Measurements from ENCODE around the gene APOL3. TPM values are rescaled to one million over a fixed set of nuclear protein-coding genes. Genes with fewer than 3 reads are reported as not detected.
A peak's percentile ranks its signal among the peaks of the same experiment; 100 is the strongest.
"Not testable (repeated sequence)": the region's sequence is repeated elsewhere in the genome, so short reads cannot be mapped to it uniquely, and the experiment has no call there.

Gene APOL3, protein sequence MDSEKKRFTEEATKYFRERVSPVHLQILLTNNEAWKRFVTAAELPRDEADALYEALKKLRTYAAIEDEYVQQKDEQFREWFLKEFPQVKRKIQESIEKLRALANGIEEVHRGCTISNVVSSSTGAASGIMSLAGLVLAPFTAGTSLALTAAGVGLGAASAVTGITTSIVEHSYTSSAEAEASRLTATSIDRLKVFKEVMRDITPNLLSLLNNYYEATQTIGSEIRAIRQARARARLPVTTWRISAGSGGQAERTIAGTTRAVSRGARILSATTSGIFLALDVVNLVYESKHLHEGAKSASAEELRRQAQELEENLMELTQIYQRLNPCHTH
- total RNA-seq: 10 to 100 TPM in 2 of 8 experiments, 1 to 10 TPM in 3, under 1 TPM in 2, not detected in 1; 0.09 to 31.4 (median 2.5) TPM

DNA sequence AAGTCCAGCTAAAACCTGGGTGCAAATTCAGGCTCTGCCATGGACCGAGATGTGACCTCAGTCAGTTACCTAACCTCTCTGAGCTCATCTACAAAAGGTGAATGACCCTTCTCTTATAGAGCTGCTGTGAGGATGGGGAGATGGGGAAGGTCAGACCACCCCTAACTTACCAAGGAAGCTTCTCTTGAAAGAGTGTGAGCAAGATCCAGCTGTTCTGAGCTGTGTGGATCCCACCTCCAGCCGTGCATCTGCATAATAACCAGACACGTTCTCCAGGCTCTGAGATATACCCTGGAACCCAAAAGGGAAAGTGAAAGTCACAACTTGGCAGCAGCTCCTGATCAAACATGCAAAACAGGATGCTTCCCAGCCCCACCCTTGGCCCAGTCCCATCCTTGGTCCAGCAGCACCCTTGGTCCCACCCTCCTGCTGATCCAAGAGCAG, at the start of gene APOL3:
Gene APOL3 (minus strand): TSS at position 257 of the 444 bp plus-strand sequence. CDS start 11,700 bp downstream, outside the sequence.
- ATAC-seq (replicated peaks in 6 of 8): peak in 3 of 8 experiments; percentile 69 to 84 (median 76)
- 0 to 100% (median 67%) methylated on average over 1 to 2 of the region's 3 CpGs; no CpG with 5 or more reads in 7 of the 10 experiments for WGBS, 10 experiments
- Histone ChIP-seq H3K27ac (no peak within 1 kb of the TSS), H3K4me3 (no peak within 1 kb of the TSS), H3K4me1 (replicated peaks in 1 of 2) (peaks cover 0 to 7% of the 10 kb centered on the region in 2 donors)
- in situ Hi-C loops (cut with MboI; ENCODE audit: low pct_unique_long_range_greater_than_20kb in 2 of 9, low sequenced_read_pairs in 9 of 9, unreplicated experiment in 9 of 9): no loop called here

DNA sequence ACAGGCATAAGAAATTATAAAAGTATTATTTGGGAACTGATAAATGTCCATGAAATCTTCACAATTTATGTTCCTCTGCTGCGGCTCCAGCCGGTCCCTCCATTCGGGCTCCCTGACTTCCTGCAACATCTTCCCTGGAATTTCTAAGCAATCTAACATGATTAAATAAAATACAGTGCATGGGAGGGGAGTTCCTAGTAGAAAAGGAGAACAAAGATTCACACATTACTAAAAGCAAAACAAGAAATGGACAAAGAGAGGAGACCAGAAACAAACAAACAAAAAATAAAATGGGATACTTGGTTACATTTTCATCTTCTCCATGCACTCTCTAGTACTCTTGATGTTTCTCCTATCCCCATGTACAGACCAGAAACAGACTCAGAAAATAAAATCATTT, 49.7 kb upstream of the APOL3 start:
- in situ Hi-C loops (cut with MboI; ENCODE audit: low pct_unique_long_range_greater_than_20kb in 2 of 9, low sequenced_read_pairs in 9 of 9, unreplicated experiment in 9 of 9): no loop called here
- ATAC-seq (replicated peaks in 6 of 8): no peak
- WGBS, 10 experiments: 40 to 100% (median 95%) methylated on average over 1 to 3 of the region's 3 CpGs; no CpG with 5 or more reads in 2 of the 10 experiments
- H3K27ac ChIP-seq: no peak overlapping the region
- no peaks in the 10 kb centered on the region for H3K4me1 ChIP-seq (replicated peaks in 1 of 2)
- H3K4me3 ChIP-seq: no peak overlapping the region

DNA sequence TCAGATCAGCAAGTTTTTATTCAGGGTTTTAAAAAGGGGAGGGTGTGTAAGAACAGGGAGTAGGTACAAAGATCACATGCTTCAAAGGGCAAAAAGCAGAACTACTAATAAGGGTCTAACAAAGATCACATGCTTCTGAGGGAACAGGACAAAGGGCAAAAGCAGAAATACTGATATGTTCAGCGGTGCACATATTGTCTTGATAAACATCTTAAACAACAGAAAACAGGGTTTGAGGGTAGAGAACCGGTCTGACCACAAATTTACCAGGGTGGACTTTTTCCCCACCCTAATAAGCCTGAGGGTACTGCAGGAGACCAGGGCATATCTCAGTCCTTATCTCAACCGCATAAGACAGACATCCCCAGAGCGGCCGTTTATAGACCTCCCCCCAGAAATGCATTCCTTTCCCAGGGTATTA, 48.9 kb upstream of the APOL3 start:
- ATAC-seq (replicated peaks in 6 of 8); H3K4me3 ChIP-seq; H3K27ac ChIP-seq; H3K4me1 ChIP-seq (replicated peaks in 1 of 2); in situ Hi-C loops (cut with MboI; ENCODE audit: low pct_unique_long_range_greater_than_20kb in 2 of 9, low sequenced_read_pairs in 9 of 9, unreplicated experiment in 9 of 9): not testable (repeated sequence)
- WGBS, 10 experiments: 83 to 100% (median 100%) methylated on average over 1 to 4 of the region's 5 CpGs; no CpG with 5 or more reads in 3 of the 10 experiments

DNA sequence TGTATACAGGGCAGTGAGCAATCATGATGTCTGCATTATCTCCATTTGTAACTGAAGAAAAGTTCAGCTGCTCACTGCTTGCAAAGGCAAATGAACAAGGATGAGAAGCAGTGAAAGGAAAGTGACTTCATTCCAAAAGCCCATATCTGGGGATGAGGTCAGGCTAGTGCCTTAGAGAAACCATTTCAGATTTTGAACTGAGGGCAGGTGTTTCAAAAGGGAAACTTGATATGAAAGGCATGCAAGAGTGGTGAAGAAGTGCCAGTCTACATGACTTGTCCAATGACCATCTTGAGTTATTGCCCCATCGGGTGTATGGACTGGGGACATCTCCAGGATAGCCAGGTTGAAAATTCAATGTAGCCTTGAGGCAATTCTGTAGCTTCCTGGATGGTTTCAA, 48.4 kb upstream of the APOL3 start:
- Histone ChIP-seq H3K4me3 (no peak overlapping the region), H3K4me1 (replicated peaks in 1 of 2) (no peaks in the 10 kb centered on the region), H3K27ac (no peak overlapping the region)
- 80 to 100% (median 83%) methylated on average over 1 of the region's 1 CpG; no CpG with 5 or more reads in 5 of the 10 experiments for WGBS, 10 experiments
- in situ Hi-C loops (cut with MboI; ENCODE audit: low pct_unique_long_range_greater_than_20kb in 2 of 9, low sequenced_read_pairs in 9 of 9, unreplicated experiment in 9 of 9): no loop called here
- ATAC-seq (replicated peaks in 6 of 8): no peak

DNA sequence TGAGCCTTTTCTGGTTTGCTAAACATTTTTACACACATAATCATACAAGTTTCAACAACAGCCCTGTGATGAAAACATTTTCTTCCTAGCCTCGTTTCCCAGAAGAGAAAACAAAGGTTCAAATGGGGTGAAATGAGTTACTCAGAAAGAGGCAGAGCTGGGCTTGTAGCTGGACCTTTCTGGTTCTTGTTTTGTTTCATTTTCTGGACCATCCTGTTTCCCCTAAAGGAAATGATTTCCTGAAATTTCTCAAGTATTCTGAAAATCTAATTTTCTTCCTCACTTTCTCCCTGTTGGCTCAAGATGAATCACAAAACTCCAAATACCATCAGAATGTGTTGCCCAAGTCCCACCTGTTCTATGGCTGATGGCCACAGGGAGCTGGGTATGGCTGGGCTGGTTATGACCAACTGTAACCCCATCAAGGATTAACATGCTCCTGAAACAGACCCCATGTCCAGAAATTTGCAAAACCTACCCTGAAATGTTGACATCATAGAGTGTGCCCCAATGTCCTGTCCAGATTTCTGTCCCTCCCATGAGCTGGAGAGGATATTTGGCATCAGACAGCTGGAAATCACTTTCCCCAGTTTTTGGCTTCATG, 47.7 kb upstream of the APOL3 start:
- WGBS, 10 experiments: 0 to 67% (median 23%) methylated on average over 1 of the region's 1 CpG; no CpG with 5 or more reads in 4 of the 10 experiments
- no peak for ATAC-seq (replicated peaks in 6 of 8)

DNA sequence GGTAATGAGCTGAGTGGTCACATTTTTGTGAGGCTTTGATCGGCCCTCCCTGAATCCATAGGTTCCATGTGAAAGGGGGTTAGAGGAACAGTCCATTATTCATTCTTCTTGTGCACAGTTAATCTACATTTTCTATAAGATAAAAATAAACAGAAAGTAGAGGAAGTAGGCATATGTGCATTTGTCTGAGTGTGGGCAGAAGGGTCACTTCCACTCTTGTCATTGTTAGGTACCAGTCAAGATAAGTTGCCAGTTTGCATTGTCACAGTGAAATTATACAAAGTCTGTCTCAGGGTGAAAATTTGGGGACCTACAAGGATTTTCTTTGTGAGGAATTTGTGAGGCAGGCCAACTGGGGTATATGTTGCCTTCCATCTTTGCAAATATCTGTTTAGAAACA, 45.7 kb upstream of the APOL3 start:
- WGBS, 10 experiments: 40 to 100% (median 92%) methylated on average over 1 of the region's 1 CpG; no CpG with 5 or more reads in 4 of the 10 experiments
- Histone ChIP-seq H3K27ac (no peak overlapping the region), H3K4me3 (no peak overlapping the region), H3K4me1 (replicated peaks in 1 of 2) (peaks cover 7 to 19% of the 10 kb centered on the region in 2 donors)
- ATAC-seq (replicated peaks in 6 of 8): no peak
- in situ Hi-C loops (cut with MboI; ENCODE audit: low pct_unique_long_range_greater_than_20kb in 2 of 9, low sequenced_read_pairs in 9 of 9, unreplicated experiment in 9 of 9): no loop called here

More for the DNA sequence above, 47.7 kb upstream of the APOL3 start:
- H3K27ac ChIP-seq: no peak overlapping the region
- in situ Hi-C loops (cut with MboI; ENCODE audit: low pct_unique_long_range_greater_than_20kb in 2 of 9, low sequenced_read_pairs in 9 of 9, unreplicated experiment in 9 of 9): no loop called here
- H3K4me1 ChIP-seq (replicated peaks in 1 of 2): no peaks in the 10 kb centered on the region
- no peak overlapping the region for H3K4me3 ChIP-seq

DNA sequence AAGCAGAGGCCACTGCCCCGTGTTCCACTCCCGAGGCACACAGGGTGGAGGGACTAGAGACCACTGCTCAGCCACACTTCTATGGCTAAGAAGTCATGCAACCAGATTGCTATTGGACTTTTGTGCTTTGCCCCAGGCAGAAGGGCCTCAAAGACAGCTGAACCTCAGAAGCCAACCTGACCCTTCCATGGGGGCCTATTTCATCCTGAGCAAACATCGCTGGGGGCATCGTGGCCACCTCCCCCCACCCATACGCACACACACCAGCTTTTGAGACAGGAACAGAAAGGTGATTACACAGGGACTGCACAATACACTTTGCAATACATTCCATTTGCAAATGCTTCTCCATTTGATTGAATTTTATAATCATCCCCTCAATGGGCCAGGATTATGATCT, 45.0 kb upstream of the APOL3 start:
- ATAC-seq (replicated peaks in 6 of 8); H3K27ac ChIP-seq; in situ Hi-C loops (cut with MboI; ENCODE audit: low pct_unique_long_range_greater_than_20kb in 2 of 9, low sequenced_read_pairs in 9 of 9, unreplicated experiment in 9 of 9): not testable (repeated sequence)

DNA sequence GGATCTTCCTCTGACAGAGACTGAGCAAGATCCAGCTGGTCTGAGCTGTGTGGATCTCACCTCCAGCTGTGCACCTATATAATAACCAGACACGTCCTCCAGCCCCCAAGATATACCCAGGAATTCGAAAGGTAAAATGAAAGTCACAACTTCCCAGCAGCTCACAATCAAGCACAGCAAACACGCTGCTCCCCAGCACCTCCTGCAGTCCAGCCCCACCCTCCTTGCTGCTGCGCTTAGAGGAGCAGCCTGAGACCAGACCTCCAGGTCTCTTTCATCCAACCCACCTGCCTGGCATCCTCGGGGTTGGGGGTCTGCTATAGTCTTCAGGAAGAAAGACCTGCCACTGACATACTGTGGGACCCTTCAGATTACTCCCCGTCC, 44.1 kb upstream of the APOL3 start:
- Histone ChIP-seq H3K27ac (no peak overlapping the region), H3K4me1 (replicated peaks in 1 of 2) (peaks cover 7 to 19% of the 10 kb centered on the region in 2 donors), H3K4me3 (no peak overlapping the region)
- 45 to 68% (median 63%) methylated on average over 1 to 5 of the region's 6 CpGs; no CpG with 5 or more reads in 4 of the 10 experiments for WGBS, 10 experiments
- in situ Hi-C loops (cut with MboI; ENCODE audit: low pct_unique_long_range_greater_than_20kb in 2 of 9, low sequenced_read_pairs in 9 of 9, unreplicated experiment in 9 of 9): no loop called here
- no peak for ATAC-seq (replicated peaks in 6 of 8)

More for the DNA sequence above, 45.0 kb upstream of the APOL3 start:
- H3K4me1 ChIP-seq (replicated peaks in 1 of 2): peaks cover 7 to 19% of the 10 kb centered on the region in 2 donors
- H3K4me3 ChIP-seq: not testable (repeated sequence)
- 47 to 80% (median 79%) methylated on average over 1 to 3 of the region's 5 CpGs; no CpG with 5 or more reads in 5 of the 10 experiments for WGBS, 10 experiments

DNA sequence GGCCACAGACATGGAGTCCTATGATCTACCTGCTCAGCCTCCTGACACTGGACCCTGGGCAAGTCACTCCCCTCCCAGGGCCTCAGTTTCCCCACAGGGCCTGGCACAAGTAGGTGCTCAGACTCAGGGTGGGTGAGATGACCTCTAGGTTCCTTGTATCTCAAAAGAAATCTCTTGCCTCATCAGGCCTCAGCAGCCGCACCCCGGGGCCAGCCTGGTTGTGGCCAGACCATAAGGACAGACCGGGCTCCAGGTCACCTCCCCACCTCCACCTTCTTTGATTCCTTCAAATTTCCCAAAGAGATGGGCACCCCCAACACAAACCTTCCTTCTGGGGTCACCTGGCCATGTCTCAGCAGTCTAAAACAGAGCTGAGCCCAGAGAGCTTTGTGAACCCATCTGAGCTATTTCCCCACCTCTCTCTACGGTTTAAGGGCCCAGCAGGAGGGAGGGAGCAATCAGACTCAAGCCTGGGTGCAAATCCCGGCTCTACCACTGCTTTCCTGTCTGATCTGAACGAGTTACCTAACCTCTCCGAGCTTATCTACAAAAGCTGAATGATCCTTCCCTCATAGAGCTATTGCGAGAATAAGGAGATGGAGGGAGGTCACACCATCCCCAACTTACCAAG, 43.6 kb upstream of the APOL3 start:
- Histone ChIP-seq H3K27ac (no peak overlapping the region), H3K4me3 (no peak overlapping the region), H3K4me1 (replicated peaks in 1 of 2) (peaks cover 7 to 19% of the 10 kb centered on the region in 2 donors)
- 58 to 100% (median 70%) methylated on average over 1 to 7 of the region's 8 CpGs; no CpG with 5 or more reads in 3 of the 10 experiments for WGBS, 10 experiments
- in situ Hi-C loops (cut with MboI; ENCODE audit: low pct_unique_long_range_greater_than_20kb in 2 of 9, low sequenced_read_pairs in 9 of 9, unreplicated experiment in 9 of 9): no loop called here
- no peak for ATAC-seq (replicated peaks in 6 of 8)

DNA sequence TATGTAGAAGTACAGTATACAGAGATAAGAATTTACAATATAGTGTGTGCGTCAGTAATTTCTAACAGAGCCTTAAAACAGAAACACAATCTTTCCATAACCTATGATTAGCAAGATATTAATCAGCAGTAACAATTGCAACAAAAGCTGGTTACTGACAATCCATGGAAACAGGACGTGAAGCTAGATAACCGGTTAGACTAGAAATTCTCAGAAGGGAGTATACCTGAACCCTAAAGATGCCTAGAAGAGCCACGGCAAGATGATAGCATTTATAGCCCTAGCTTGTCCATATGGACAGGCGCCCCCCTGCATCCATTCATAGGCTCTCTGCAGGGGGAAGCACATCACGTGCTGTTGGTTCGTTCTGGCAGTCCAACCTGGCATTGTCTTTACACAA, 42.9 kb upstream of the APOL3 start:
- H3K4me3 ChIP-seq; ATAC-seq (replicated peaks in 6 of 8); in situ Hi-C loops (cut with MboI; ENCODE audit: low pct_unique_long_range_greater_than_20kb in 2 of 9, low sequenced_read_pairs in 9 of 9, unreplicated experiment in 9 of 9); H3K27ac ChIP-seq: not testable (repeated sequence)
- H3K4me1 ChIP-seq (replicated peaks in 1 of 2): peaks cover 8 to 25% of the 10 kb centered on the region in 2 donors
- WGBS, 10 experiments: 76 to 95% (median 82%) methylated on average over 2 to 7 of the region's 7 CpGs; no CpG with 5 or more reads in 5 of the 10 experiments

DNA sequence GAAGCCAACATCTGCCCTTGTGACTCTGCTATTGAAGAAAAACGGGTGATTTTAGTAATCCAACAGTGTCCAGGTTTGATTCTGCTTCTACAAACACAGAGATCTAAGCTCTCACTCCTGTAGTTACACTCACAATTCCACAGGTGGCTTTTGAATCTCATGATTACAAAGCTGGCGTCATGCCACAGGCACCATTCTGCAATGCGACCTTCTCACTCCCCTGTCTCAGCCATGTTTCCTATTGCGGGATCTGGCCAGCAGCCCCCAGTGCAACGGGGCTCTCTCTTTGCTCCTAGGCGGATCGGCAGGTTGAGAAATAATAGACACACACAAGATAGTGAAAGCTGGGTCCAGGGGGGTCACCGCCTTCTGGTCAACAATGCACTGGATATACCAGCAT, 42.4 kb upstream of the APOL3 start:
- peaks cover 11 to 30% of the 10 kb centered on the region in 2 donors for H3K4me1 ChIP-seq (replicated peaks in 1 of 2)
- H3K4me3 ChIP-seq; in situ Hi-C loops (cut with MboI; ENCODE audit: low pct_unique_long_range_greater_than_20kb in 2 of 9, low sequenced_read_pairs in 9 of 9, unreplicated experiment in 9 of 9); H3K27ac ChIP-seq: not testable (repeated sequence)
- WGBS, 10 experiments: 52 to 81% (median 68%) methylated on average over 2 to 7 of the region's 8 CpGs; no CpG with 5 or more reads in 5 of the 10 experiments
- ATAC-seq (replicated peaks in 6 of 8): peak in 6 of 8 experiments; percentile 16 to 71 (median 46)

DNA sequence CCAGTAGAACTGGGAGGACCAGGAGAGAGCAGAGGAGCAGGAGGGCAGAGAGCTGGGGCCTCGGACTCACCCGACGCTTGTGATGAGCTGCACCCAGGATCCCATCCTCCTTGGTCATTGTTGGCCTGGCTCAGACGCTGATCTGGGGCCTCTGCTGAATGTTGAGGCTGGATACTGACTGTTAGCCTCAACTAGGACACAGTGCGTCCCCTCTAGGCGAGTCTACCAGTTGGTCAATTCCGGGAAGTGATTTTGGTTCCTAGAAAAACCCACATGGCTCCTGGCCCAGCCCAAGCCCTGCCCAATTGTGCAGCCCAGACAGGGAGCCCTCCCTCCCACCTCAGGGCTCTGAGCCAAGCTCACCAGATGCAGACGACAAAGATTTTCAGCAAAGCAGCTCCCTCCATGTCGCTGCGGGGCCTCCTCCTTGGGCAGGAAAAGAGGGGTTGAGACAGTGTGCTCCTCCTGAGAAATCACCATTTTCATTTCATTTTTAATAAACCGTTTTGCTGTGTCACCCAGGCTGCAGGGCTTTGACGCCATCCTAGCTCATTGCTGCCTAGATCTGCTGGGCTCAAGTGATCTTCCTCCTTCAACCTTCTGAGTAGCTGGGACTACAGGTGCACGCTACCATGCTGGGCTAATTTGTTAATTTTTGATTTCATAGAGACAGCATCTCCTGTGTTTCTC, 41.2 kb upstream of the APOL3 start, which contains the start of gene APOL4:
Gene APOL4 (minus strand): TSS at position 180 of the 690 bp plus-strand sequence. CDS start 75 bp downstream, at position 105.
- in situ Hi-C loops (cut with MboI; ENCODE audit: low pct_unique_long_range_greater_than_20kb in 2 of 9, low sequenced_read_pairs in 9 of 9, unreplicated experiment in 9 of 9): no loop called here
- peak in 5 of 8 experiments; percentile 9 to 77 (median 55) for ATAC-seq (replicated peaks in 6 of 8)
- WGBS, 10 experiments: 0 to 100% (median 79%) methylated on average over 1 to 6 of the region's 13 CpGs; no CpG with 5 or more reads in 4 of the 10 experiments
- Histone ChIP-seq H3K4me3 (no peak within 1 kb of the TSS), H3K27ac (no peak within 1 kb of the TSS), H3K4me1 (replicated peaks in 1 of 2) (peaks cover 22 to 40% of the 10 kb centered on the region in 2 donors)
